ENCODE results near the gene CKS1B. TPM values are rescaled to one million over a fixed set of nuclear protein-coding genes. Genes with fewer than 3 reads are reported as not detected.

Gene CKS1B
- total RNA-seq, 1 experiment from 2014 or later = 258 TPM

GRCh38 chr1:154998818-154999570 is 24.5 kb downstream of the CKS1B start (continued):
- TF ChIP-seq KAT7 (CRISPR knock-in tag; IDR thresholded peaks at IDR 0.05; ENCODE audit: borderline replicate concordance) (0 out of 2 replicates have a peak, but pooled peaks have one; percentile 36), TP53 (CRISPR knock-in tag; IDR thresholded peaks at IDR 0.05) (no peak), USF2 (CRISPR knock-in tag; IDR thresholded peaks at IDR 0.05) (no peak)

GRCh38 chr1:154999571-155000410 is 25.3 kb downstream of the CKS1B start:
- Mint-ChIP-seq H3K27ac (peak overlapping the region; percentile 99), H3K4me3 (peak overlapping the region; percentile 88), H3K27me3 (ENCODE audit: low read depth) (no peaks in the 10 kb centered on the region; the same call in 1 of the 2 replicates), H3K36me3 (no peaks in the 10 kb centered on the region), H3K9me3 (no peaks in the 10 kb centered on the region), H3K4me1 (peaks cover 25% of the 10 kb centered on the region)
- DNase-seq (ENCODE audit: low spot score) = peak; percentile 77
- ATAC-seq = no peak
- POLR2A ChIA-PET = interaction anchor here (1.0 to 13.0 kb wide), 11 partner anchors 9 to 194 kb away, joined by 4 to 176 read pairs (median 7); partner anchors contain the start of genes CKS1B, FLAD1, PBXIP1 and PMVK
- CTCF ChIA-PET = interaction anchor here (0.6 to 10.3 kb wide), 38 partner anchors 8 to 440 kb away, joined by 3 to 176 read pairs (median 8); partner anchors contain the start of genes ADAM15, EFNA3, EFNA4 and FLAD1
- peak; percentile 43; the same call in 1 of the 2 replicates for TF ChIP-seq FOXK1 (CRISPR knock-in tag; IDR thresholded peaks at IDR 0.05)
- no peak for TF ChIP-seq ZNF317 (CRISPR knock-in tag; IDR thresholded peaks at IDR 0.05; ENCODE audit: borderline replicate concordance, low read depth)
- TF ChIP-seq IRF1 (CRISPR knock-in tag; IDR thresholded peaks at IDR 0.05) = peak; percentile 36; the same call in 1 of the 2 replicates
- TF ChIP-seq SMAD3 (CRISPR knock-in tag; IDR thresholded peaks at IDR 0.05; ENCODE audit: borderline replicate concordance) = peak; percentile 85; the same call in 1 of the 2 replicates
- TF ChIP-seq ETV6 (CRISPR knock-in tag; IDR thresholded peaks at IDR 0.05) = peak; percentile 30; the same call in 1 of the 2 replicates
- TF ChIP-seq ZNF396 (CRISPR knock-in tag; IDR thresholded peaks at IDR 0.05; ENCODE audit: borderline replicate concordance) = no peak
- peak; percentile 71; the same call in 1 of the 2 replicates for TF ChIP-seq ESRRA (CRISPR knock-in tag; IDR thresholded peaks at IDR 0.05; ENCODE audit: borderline replicate concordance)
- peak; percentile 71 for TF ChIP-seq FOXP4 (CRISPR knock-in tag; IDR thresholded peaks at IDR 0.05)
- TF ChIP-seq KAT7 (CRISPR knock-in tag; IDR thresholded peaks at IDR 0.05; ENCODE audit: borderline replicate concordance) = 0 out of 2 replicates have a peak, but pooled peaks have one; percentile 24
- 0 out of 2 replicates have a peak, but pooled peaks have one; percentile 56 for TF ChIP-seq ZNF232 (CRISPR knock-in tag; IDR thresholded peaks at IDR 0.05)
- peak; percentile 87 for TF ChIP-seq MAX (CRISPR knock-in tag; IDR thresholded peaks at IDR 0.05)
- peak; percentile 79; the same call in 1 of the 2 replicates for TF ChIP-seq TP53 (CRISPR knock-in tag; IDR thresholded peaks at IDR 0.05)
- TF ChIP-seq ZMAT4 (CRISPR knock-in tag; IDR thresholded peaks at IDR 0.05) = 0 out of 2 replicates have a peak, but pooled peaks have one; percentile 22
- TF ChIP-seq IRF2 (CRISPR knock-in tag; IDR thresholded peaks at IDR 0.05; ENCODE audit: borderline replicate concordance, low read depth) = no peak
- TF ChIP-seq PRDM15 (CRISPR knock-in tag; IDR thresholded peaks at IDR 0.05) = peak; percentile 92
- TF ChIP-seq E2F5 (CRISPR knock-in tag; IDR thresholded peaks at IDR 0.05) = peak; percentile 36; the same call in 1 of the 2 replicates
- TF ChIP-seq USF1 (CRISPR knock-in tag; IDR thresholded peaks at IDR 0.05) = peak; percentile 66; the same call in 1 of the 2 replicates
- TF ChIP-seq ZNF121 (CRISPR knock-in tag; IDR thresholded peaks at IDR 0.05) = no peak
- 0 out of 2 replicates have a peak, but pooled peaks have one; percentile 56 for TF ChIP-seq PREB (CRISPR knock-in tag; IDR thresholded peaks at IDR 0.05; ENCODE audit: borderline replicate concordance)
